Cardiac fibroblast (primary cell): ENCODE results near the gene KCNH8.

Source experiments
- DNase-seq, 2 donors: peaks; one replicate each; pipeline versions ENCODE4 v3.0.0 to v3.0.0-alpha.2; 2010; ENCODE audit warnings: low read depth in 2 of 2
- H3K4me3 ChIP-seq, 2 donors: replicated peaks in 1 of 2; 1 replicate in 1 of 2; 2 replicates in 1 of 2; pipeline ENCODE4 v1.5.1; 2011; ENCODE audit warnings: low read depth in 2 of 2, low read length in 2 of 2, mild to moderate bottlenecking in 2 of 2, moderate library complexity in 1 of 2
- TF ChIP-seq, protein P1 (sequence below): IDR thresholded peaks from one replicate; pipeline ENCODE4 v1.5.1; 2011; ENCODE audit warnings: low read depth, mild to moderate bottlenecking, low read length, inconsistent platforms

The KCNH8 gene

GRCh38 chr3:19543212-19543841, 395.0 kb downstream of the KCNH8 start:
- no peak overlapping the region for H3K4me3 ChIP-seq
- TF ChIP-seq, protein P1, sequence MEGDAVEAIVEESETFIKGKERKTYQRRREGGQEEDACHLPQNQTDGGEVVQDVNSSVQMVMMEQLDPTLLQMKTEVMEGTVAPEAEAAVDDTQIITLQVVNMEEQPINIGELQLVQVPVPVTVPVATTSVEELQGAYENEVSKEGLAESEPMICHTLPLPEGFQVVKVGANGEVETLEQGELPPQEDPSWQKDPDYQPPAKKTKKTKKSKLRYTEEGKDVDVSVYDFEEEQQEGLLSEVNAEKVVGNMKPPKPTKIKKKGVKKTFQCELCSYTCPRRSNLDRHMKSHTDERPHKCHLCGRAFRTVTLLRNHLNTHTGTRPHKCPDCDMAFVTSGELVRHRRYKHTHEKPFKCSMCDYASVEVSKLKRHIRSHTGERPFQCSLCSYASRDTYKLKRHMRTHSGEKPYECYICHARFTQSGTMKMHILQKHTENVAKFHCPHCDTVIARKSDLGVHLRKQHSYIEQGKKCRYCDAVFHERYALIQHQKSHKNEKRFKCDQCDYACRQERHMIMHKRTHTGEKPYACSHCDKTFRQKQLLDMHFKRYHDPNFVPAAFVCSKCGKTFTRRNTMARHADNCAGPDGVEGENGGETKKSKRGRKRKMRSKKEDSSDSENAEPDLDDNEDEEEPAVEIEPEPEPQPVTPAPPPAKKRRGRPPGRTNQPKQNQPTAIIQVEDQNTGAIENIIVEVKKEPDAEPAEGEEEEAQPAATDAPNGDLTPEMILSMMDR = no peak
- peak; percentile 0 for DNase-seq

GRCh38 chr3:19547665-19548464, 399.6 kb downstream of the KCNH8 start:
- DNase-seq = no peak
- TF ChIP-seq, protein P1 = no peak
- no peak overlapping the region for H3K4me3 ChIP-seq

DNA sequence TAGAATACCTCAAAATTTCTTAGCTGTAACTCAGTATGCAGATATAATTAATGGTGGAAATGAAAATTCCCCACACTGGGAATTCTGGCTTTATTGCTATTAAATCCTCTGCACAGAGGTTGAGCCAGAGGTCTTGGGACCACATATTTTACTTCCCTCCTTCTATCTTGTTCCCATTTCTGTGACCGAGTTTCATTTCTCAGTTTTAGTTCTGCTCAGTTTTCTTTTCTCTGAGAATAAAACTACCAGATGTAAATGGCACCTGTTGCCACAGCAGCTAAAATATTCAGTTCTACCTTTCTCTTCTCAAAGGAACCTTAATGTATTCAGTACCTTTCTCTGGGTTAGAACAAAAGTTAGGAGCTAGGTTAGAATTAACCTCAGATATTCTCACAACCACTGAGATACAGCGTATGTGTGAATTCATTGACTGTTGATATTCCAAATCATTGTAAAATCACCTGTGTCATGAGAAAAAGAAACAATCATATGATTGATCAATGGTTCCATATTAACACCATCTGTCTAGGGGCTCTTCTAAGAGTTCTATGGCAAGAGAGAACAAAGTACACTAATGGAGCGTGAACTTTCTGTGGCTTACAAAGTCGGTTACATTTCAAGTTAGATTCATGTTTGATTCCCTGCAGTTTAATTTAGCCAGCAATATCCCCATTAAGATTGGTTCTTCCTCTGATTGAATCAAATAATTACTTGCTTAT, 411.6 kb downstream of the KCNH8 start:
- TF ChIP-seq, protein P1 = no peak
- H3K4me3 ChIP-seq = no peak overlapping the region
- DNase-seq = no peak

DNA sequence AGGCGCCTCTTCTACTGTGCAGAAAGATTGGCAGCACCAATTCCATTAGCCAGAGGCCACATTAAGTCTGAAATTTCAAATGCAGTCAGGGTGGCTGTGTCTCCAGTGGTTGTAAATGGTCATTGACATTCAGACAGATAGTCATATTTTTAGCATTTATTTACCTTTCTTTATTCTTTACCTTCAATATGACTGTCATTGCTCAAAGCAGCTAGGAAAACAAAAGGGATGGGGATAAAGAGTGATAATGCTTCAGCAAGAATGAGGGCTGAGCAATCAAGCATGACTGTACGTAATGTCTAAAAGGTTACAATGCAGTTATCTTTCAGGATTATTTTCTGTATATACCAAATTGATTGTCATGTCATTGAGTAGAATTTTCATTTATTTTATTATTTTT, 425.3 kb downstream of the KCNH8 start:
- no peak overlapping the region for H3K4me3 ChIP-seq
- DNase-seq = no peak
- TF ChIP-seq, protein P1 = no peak

GRCh38 chr3:19574268-19574667, 426.0 kb downstream of the KCNH8 start:
- H3K4me3 ChIP-seq = no peak overlapping the region
- TF ChIP-seq, protein P1 = no peak
- DNase-seq = no peak

- DNase-seq = no peak
- no peak overlapping the region for H3K4me3 ChIP-seq
- TF ChIP-seq, protein P1 = no peak
These were observed 428.0 kb downstream of the KCNH8 start for GRCh38 chr3:19576343-19576742.
